ENCODE data around the gene TEX52.

DNA sequence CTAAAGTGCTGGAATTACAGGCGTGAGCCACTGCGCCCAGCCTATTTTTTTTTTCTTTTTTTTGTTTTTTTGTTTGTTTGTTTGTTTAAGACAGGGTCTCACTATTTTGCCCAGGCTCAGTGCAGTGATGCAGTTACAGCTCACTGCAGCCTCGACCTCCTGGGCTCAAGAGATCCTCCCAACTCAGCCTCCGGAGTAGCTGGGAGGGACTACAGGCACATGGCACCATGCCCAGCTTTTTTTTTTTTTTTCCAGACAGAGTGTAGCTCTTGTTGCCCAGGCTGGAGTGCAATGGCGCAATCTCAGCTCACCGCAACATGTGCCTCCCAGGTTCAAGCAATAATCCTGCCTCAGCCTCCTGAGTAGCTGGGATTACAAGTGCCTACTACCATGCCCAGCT, 50.1 kb downstream of the TEX52 start:
- TF ChIP-seq JUND (IDR thresholded peaks at IDR 0.05; ENCODE audit: low read length) (no peak), CHD2 (IDR thresholded peaks at IDR 0.05; ENCODE audit: low read length) (no peak), HDAC2 (IDR thresholded peaks at IDR 0.05; ENCODE audit: borderline replicate concordance in 1 of 2, low read depth in 2 of 2, low read length in 2 of 2) (no peak), CBX5 (IDR thresholded peaks at IDR 0.05; ENCODE audit: low read depth, low read length) (no peak), NRF1 (IDR thresholded peaks at IDR 0.05; ENCODE audit: low read depth, low read length) (no peak), KDM4A (IDR thresholded peaks at IDR 0.05; ENCODE audit: low read depth, low read length, severe bottlenecking) (no peak), SP1 (IDR thresholded peaks at IDR 0.05; ENCODE audit: low read depth, low read length) (no peak), SRF (IDR thresholded peaks at IDR 0.05; ENCODE audit: low read depth, low read length) (no peak), EZH2 (IDR thresholded peaks at IDR 0.05; ENCODE audit: low read depth, low read length, severe bottlenecking) (no peak), JUN (IDR thresholded peaks at IDR 0.05; ENCODE audit: low read depth, low read length) (no peak), POLR2A (IDR thresholded peaks at IDR 0.05; ENCODE audit: control extremely low read depth in 1 of 2, low read depth in 2 of 2, low read length in 2 of 2) (no peak), RBBP5 (IDR thresholded peaks at IDR 0.05; ENCODE audit: borderline replicate concordance, low read depth, low read length) (no peak)
- TF ChIP-seq, protein P1, sequence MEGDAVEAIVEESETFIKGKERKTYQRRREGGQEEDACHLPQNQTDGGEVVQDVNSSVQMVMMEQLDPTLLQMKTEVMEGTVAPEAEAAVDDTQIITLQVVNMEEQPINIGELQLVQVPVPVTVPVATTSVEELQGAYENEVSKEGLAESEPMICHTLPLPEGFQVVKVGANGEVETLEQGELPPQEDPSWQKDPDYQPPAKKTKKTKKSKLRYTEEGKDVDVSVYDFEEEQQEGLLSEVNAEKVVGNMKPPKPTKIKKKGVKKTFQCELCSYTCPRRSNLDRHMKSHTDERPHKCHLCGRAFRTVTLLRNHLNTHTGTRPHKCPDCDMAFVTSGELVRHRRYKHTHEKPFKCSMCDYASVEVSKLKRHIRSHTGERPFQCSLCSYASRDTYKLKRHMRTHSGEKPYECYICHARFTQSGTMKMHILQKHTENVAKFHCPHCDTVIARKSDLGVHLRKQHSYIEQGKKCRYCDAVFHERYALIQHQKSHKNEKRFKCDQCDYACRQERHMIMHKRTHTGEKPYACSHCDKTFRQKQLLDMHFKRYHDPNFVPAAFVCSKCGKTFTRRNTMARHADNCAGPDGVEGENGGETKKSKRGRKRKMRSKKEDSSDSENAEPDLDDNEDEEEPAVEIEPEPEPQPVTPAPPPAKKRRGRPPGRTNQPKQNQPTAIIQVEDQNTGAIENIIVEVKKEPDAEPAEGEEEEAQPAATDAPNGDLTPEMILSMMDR (IDR thresholded peaks at IDR 0.05; ENCODE audit: control extremely low read depth in 1 of 3, insufficient read depth in 1 of 3, low read depth in 1 of 3, low read length in 3 of 3) = no peak
